HG03558 (cell line): ENCODE data around the gene MRAS.
"Not testable (repeated sequence)": the region's sequence is repeated elsewhere in the genome, so short reads cannot be mapped to it uniquely, and the experiment has no call there.

Source experiments
- ATAC-seq: cut with Tn5 transposase; IDR thresholded peaks from one replicate; pipeline ENCODE4 v1.9.1; 2021; ENCODE audit warnings: moderate number of reproducible peaks; ENCODE audit not compliant: unreplicated experiment; ENCODE audit errors: extremely low read depth

The MRAS gene

GRCh38 chr3:138407236-138407907, 59.0 kb downstream of the MRAS start:
- ATAC-seq, result no peak

DNA sequence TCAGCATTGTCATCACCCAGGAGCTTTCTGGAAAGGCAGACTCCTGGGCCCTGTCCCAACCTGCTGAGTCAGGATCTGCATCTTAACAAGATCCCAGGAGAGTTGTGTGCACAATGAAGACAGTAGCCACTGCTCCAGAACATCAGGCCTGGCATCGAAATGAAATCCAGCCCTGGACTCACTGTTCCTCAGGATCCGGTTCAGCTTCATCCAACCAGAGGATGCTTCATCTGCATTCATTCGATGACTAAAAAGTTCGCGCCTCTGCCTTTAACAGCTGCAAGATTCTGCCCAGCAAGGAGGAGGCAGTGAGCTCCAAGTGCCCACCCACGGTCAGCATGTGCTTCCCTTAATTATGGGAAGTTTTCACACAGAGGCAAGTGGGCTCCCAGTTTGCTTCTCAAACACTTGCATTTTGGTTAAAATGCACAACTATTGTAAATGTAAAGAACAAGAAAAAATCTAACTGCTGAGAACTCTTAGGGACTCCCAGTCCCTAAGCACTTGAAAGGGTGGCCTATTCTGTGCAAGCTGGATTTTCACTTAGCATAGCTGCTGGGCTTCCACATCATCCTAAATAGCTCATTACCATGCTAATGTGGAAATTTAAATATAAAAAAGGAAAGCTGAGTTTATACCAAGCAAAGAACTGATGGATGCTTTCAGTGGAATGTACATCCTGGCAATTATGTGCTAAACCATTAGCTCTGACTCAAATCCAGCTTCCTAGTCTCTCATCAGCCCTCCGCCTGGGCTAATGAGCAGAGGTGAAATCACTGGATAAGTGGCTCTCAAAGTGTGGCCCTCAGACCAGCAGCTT, 60.6 kb downstream of the MRAS start:
- no peak for ATAC-seq

GRCh38 chr3:138412821-138413551, 64.6 kb downstream of the MRAS start:
- no peak for ATAC-seq

DNA sequence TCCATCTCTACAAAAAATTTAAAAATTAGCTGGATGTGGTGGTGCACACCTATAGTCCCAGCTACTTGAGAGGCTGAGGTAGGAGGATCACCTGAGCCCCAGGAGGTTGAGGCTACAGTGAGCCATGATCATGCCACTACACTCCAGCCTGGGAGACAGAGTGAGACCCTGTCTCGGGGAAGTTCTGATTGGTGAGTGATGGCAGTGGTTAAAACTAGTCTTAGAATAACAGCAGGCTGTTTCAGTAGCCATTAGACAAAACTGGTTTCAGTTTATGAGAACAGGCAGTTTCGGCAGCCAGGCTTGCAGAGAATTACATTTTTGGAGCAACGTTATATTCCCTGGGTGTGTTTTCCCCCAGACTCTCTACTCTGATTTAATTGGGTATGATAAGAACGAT, 67.9 kb downstream of the MRAS start:
- not testable (repeated sequence) for ATAC-seq

DNA sequence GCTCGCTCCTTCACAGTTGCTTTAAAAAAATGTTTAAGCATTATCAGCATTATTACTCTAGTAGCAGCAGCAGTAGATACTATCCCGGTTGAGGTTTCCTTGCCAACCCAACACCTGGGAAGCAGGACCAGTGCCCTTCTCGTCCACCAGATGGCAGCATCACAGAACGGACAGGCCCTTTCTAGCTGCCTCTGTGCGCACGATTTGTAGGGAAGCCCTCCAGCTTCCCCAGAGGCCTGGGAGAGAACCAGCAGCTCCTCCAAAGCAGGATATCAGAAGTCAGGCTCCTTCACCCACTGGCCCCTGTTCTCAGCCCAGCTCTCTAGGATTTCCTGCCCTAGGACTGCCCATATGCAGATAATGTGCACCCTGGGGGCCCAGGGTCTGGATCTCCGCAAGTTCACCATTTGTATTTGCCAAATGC, 69.2 kb downstream of the MRAS start:
- ATAC-seq, result no peak

- no peak for ATAC-seq
Measured at GRCh38 chr3:138418601-138419206, 70.3 kb downstream of the MRAS start.

DNA sequence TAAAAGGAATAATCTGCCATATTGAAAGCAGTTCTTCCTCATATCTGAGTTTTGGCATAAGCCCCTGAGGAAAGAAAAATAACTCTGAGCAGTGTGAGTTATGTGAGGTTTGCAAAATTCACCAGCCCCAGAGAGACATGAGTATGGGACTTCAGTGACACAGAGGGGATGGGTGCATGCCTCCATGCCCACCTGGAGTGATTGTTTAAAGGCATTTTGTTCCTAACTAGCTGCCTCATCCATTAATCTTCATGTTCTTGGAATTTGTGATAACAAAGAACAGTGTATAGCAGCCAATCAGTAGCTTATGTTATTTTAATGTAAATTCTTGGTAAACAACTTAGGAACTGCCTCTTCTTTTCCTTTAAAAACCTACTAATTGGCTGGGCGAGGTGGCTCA, 74.9 kb downstream of the MRAS start:
- ATAC-seq, result no peak

GRCh38 chr3:138424323-138424722, 75.9 kb downstream of the MRAS start:
- no peak for ATAC-seq

DNA sequence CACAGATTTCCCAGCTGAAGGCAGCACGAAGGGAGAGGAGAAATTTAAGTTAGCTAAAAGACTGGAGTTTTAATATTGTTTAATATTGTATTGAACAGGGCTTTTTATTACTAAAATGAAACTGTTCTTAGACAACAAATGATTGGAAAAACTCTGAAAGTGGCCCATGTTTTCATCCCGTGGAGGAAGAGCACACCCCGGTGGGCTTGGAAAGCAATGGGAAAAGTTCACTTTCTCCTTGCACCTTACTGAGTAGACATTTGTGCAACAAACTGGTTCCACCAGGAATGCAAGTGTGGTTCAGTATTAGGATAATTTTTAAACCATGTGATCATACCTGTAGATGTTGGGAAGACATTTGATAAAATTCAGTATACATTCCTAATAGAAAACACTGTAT, 77.8 kb downstream of the MRAS start:
- no peak for ATAC-seq

GRCh38 chr3:138426754-138427153, 78.4 kb downstream of the MRAS start:
- not testable (repeated sequence) for ATAC-seq

- no peak for ATAC-seq
Measured at GRCh38 chr3:138429665-138430064, 81.3 kb downstream of the MRAS start.

DNA sequence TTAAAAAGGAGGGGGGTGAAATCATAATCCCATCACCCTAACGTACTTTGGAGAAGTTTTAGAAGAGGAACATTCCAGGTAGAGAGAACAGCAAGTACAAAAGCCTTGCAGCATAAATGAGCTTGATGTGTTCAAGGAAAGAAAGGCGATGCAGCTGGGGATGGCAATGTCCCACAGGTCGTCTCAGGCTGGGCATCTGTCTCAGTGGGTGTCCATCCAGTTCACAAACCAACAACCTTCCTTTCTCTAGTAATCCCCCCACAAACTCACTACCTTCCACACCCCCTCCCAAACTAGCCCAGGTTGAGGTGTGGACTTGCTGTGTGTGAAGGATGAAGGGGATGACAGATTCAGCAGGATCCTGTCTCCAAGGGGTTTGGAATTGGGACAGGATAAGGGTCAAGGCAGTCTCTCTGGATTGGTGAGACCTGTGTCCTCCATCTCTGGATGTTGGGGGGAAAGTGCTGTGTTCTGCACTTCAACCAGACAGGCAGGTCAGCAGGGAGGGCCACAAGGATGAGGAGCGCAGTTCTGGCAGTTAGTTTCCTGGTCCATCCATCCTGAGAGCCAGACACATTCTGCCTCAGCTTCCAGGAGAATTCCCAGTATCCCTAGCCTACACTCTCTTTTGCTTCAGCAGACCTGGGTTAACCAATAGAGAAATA, 84.3 kb downstream of the MRAS start:
- no peak for ATAC-seq

DNA sequence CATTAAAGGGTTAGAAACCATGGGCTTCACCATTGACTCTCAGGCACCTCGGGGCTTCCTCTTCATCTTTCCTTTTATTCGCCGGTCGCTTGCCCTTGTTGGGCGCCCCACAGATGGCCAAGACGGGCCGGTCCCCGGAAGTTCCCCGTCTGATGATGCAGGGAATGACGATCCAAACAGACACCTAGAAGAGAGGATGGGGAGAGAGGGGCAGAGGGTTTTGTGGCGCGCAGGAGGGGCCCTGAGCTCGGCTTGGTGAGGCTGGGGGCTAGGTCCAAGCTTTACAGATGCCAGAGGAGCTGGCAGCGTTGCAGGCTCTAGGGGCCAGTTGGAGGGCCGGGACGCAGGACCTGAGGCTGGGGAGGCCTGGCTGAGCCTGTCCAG, 85.5 kb downstream of the MRAS start:
- ATAC-seq, result no peak

- ATAC-seq, result no peak
Measured at GRCh38 chr3:138434276-138434874, 86.0 kb downstream of the MRAS start, which contains the start of gene ESYT3. TSS of gene ESYT3 (plus strand) at chr3:138434616. CDS start at chr3:138434799, 183 bp downstream.

GRCh38 chr3:138434875-138435772, 86.7 kb downstream of the MRAS start:
- ATAC-seq, result no peak

- ATAC-seq, result no peak
Measured at GRCh38 chr3:138435840-138436239, 87.5 kb downstream of the MRAS start.

DNA sequence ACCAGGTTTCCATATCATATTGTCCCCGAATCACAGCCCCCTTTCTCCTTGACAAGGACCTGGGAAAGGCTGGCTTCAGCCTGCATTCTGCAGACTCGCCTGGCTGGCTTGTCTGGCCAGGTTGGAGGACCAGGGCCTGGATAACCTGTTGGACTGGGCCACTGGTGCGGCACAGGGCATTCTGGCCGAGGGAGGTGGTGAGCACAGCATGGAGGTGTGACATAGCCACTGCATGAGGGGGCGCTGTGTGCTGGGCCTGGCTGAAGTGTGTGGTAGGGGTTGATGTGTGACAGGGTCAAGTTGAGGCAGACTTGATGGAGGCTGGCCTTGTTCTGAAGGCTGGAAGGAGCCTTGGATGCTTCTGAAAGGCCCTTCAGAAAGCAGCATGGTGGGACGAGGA, 88.9 kb downstream of the MRAS start:
- ATAC-seq, result no peak

- ATAC-seq, result no peak
Measured at GRCh38 chr3:138438896-138439295, 90.5 kb downstream of the MRAS start.

- ATAC-seq, result no peak
Measured at GRCh38 chr3:138439646-138440045, 91.3 kb downstream of the MRAS start.
